Measurements from ENCODE around the gene PAPPA. TPM values are rescaled to one million over a fixed set of nuclear protein-coding genes. Genes with fewer than 3 reads are reported as not detected.

Gene PAPPA
- total and polyA plus RNA-seq, 4 experiments from 2014 or later, result not detected

DNA sequence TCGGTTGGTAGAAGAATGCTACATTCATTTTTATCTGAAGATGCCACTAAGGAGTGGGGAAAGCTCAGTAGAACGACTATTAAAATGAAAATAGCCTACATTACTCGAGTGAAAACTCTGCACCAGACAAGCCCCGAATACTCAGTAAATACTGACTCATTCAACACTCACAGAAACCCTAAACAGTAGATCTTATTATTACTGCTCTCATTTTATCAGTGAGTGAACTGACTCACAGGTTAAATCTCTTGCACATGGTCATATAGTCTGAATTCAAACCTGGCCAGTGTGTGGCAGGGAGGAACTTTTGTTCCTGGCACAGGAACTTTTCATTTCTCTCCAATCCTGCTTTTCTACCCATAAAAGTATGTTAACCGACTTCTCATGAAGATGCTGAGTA is 9.6 kb upstream of the PAPPA start:
- H3K4me1 Mint-ChIP-seq, result no peaks in the 10 kb centered on the region
- H3K27ac ChIP-seq (ENCODE audit: low read depth, low read length), result no peak overlapping the region
- no peak overlapping the region for H3K27ac Mint-ChIP-seq
- CTCF ChIA-PET (ENCODE audit: partially characterized antibody), result no interaction called here
- H3K27me3 ChIP-seq (ENCODE audit: insufficient read depth, low read length), result no peaks in the 10 kb centered on the region
- intact Hi-C loops (cut with micrococcal nuclease), result no loop called here
- no peaks in the 10 kb centered on the region for H3K9me3 ChIP-seq (ENCODE audit: control insufficient read depth in 1 of 2, low read length in 2 of 2)
- peaks cover 0 to 2% of the 10 kb centered on the region in 2 donors for H3K27me3 Mint-ChIP-seq
- no peaks in the 10 kb centered on the region for H3K4me1 ChIP-seq (ENCODE audit: insufficient read depth, low read length)
- H3K36me3 ChIP-seq (ENCODE audit: insufficient read depth, low read length), result no peaks in the 10 kb centered on the region
- no peak for DNase-seq
- H3K36me3 Mint-ChIP-seq, result no peaks in the 10 kb centered on the region
- POLR2A ChIA-PET (ENCODE audit: partially characterized antibody), result no interaction called here
- no peak overlapping the region for H3K4me3 ChIP-seq (ENCODE audit: low read length in 2 of 2)
- no peak overlapping the region for H3K4me3 Mint-ChIP-seq
- H3K9me3 Mint-ChIP-seq, result peaks cover 0 to 9% (median 2%) of the 10 kb centered on the region in 8 donors

DNA sequence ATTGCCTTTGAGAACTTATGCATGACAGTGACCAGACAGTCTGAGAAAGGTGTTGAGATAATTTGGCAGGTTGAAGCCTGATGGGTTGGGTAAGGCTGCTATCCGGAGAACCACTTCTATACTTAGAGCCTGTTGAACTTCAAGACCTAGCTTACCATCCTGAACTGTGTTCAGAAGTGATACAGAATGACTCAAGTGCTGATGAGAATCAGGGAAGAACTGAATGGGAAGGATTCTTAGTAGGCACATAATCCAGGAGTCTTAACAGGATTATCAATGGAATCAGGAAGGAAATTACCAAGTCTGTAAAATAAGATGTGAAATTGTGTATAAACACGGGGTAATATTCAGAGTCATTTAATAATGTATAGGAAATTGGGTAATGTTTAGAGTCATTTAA is 9.0 kb upstream of the PAPPA start:
- H3K27me3 ChIP-seq (ENCODE audit: insufficient read depth, low read length), result no peaks in the 10 kb centered on the region
- intact Hi-C loops (cut with micrococcal nuclease), result no loop called here
- no peak overlapping the region for H3K4me3 ChIP-seq (ENCODE audit: low read length in 2 of 2)
- Mint-ChIP-seq H3K27ac (no peak overlapping the region), H3K4me3 (no peak overlapping the region), H3K27me3 (peaks cover 0 to 2% of the 10 kb centered on the region in 2 donors), H3K36me3 (no peaks in the 10 kb centered on the region), H3K9me3 (peaks cover 0 to 5% (median 0%) of the 10 kb centered on the region in 8 donors), H3K4me1 (no peaks in the 10 kb centered on the region)
- H3K27ac ChIP-seq (ENCODE audit: low read depth, low read length), result no peak overlapping the region
- POLR2A ChIA-PET (ENCODE audit: partially characterized antibody), result no interaction called here
- no peaks in the 10 kb centered on the region for H3K36me3 ChIP-seq (ENCODE audit: insufficient read depth, low read length)
- H3K9me3 ChIP-seq (ENCODE audit: control insufficient read depth in 1 of 2, low read length in 2 of 2), result no peaks in the 10 kb centered on the region
- CTCF ChIA-PET (ENCODE audit: partially characterized antibody), result no interaction called here
- no peaks in the 10 kb centered on the region for H3K4me1 ChIP-seq (ENCODE audit: insufficient read depth, low read length)
- DNase-seq, result no peak

DNA sequence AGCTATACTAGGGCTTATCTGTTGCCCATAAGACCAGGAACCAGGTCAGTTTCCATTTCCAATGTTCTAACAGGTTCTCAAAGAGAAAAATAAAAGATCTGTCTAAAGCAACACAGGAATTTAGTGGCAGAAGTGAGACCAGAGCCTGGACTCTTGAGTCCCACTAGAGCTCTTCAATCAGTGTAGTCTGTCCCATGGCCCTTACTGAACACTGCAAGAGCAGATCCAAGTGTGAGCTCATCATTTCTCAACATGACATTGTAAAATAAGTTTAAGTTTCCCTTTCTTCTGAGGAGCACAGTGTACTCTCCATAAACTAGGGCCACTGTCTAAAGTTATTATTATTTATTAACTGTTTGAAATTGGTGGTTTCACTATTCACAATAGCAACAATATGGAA is 8.6 kb upstream of the PAPPA start:
- Histone ChIP-seq H3K4me1 (ENCODE audit: insufficient read depth, low read length) (no peaks in the 10 kb centered on the region), H3K36me3 (ENCODE audit: insufficient read depth, low read length) (no peaks in the 10 kb centered on the region), H3K27ac (ENCODE audit: low read depth, low read length) (no peak overlapping the region), H3K4me3 (ENCODE audit: low read length in 2 of 2) (no peak overlapping the region), H3K9me3 (ENCODE audit: control insufficient read depth in 1 of 2, low read length in 2 of 2) (no peaks in the 10 kb centered on the region), H3K27me3 (ENCODE audit: insufficient read depth, low read length) (no peaks in the 10 kb centered on the region)
- intact Hi-C loops (cut with micrococcal nuclease), result no loop called here
- H3K4me1 Mint-ChIP-seq, result no peaks in the 10 kb centered on the region
- H3K36me3 Mint-ChIP-seq, result no peaks in the 10 kb centered on the region
- CTCF ChIA-PET (ENCODE audit: partially characterized antibody), result no interaction called here
- peaks cover 0 to 5% (median 0%) of the 10 kb centered on the region in 8 donors for H3K9me3 Mint-ChIP-seq
- H3K27ac Mint-ChIP-seq, result no peak overlapping the region
- POLR2A ChIA-PET (ENCODE audit: partially characterized antibody), result no interaction called here
- DNase-seq, result no peak
- H3K4me3 Mint-ChIP-seq, result no peak overlapping the region
- H3K27me3 Mint-ChIP-seq, result peaks cover 2 to 3% of the 10 kb centered on the region in 2 donors

DNA sequence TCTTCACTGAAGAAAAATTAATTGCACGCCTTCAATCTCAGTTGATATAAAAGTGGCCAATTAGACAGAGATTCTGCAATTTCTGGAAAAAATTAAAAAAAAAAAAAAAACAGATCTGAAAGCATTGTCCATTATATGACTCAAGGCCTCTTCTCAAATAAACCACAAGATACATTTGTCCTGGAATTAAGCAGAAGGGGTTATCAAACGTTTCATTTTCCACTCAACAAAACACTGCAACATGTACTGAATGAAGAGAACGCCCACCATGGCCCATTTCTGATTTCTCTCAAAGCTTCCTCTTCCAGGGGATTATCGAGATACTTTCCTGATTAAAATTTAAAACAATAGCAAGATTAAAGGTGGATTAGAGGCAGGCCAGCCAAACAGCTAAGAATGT is 5.8 kb upstream of the PAPPA start:
- no peak overlapping the region for H3K4me3 ChIP-seq (ENCODE audit: low read length in 2 of 2)
- H3K4me1 Mint-ChIP-seq, result no peaks in the 10 kb centered on the region
- H3K4me1 ChIP-seq (ENCODE audit: insufficient read depth, low read length), result no peaks in the 10 kb centered on the region
- no peak overlapping the region for H3K27ac Mint-ChIP-seq
- intact Hi-C loops (cut with micrococcal nuclease), result no loop called here
- H3K9me3 Mint-ChIP-seq, result peaks cover 0 to 6% (median 0%) of the 10 kb centered on the region in 8 donors
- no peak overlapping the region for H3K4me3 Mint-ChIP-seq
- H3K9me3 ChIP-seq (ENCODE audit: control insufficient read depth in 1 of 2, low read length in 2 of 2), result no peaks in the 10 kb centered on the region
- no peaks in the 10 kb centered on the region for H3K27me3 ChIP-seq (ENCODE audit: insufficient read depth, low read length)
- DNase-seq, result no peak
- H3K27me3 Mint-ChIP-seq, result peaks cover 11 to 16% of the 10 kb centered on the region in 2 donors
- no peak overlapping the region for H3K27ac ChIP-seq (ENCODE audit: low read depth, low read length)
- CTCF ChIA-PET (ENCODE audit: partially characterized antibody), result no interaction called here
- no peaks in the 10 kb centered on the region for H3K36me3 ChIP-seq (ENCODE audit: insufficient read depth, low read length)
- no peaks in the 10 kb centered on the region for H3K36me3 Mint-ChIP-seq
- POLR2A ChIA-PET (ENCODE audit: partially characterized antibody), result no interaction called here

DNA sequence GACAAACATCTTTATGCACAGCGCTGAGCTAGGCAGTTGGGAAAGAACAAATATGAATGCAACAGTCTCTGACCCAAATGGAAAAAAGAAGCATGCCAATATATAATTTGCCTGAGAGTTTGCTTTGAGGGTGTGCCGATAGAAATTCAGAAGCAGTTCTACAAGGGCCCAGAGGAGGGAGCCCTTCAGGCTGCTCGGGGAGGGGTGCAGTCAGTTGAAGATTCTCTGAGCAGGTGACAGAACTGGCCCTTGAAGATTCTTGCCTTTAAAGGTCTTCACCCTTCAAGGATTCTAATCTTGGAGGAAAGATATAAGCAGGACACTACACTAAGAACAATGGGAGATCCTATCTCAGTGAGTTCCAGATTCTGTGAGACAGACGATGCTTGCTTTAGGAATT is 3.7 kb upstream of the PAPPA start:
- POLR2A ChIA-PET (ENCODE audit: partially characterized antibody), result no interaction called here
- intact Hi-C loops (cut with micrococcal nuclease), result no loop called here
- no peaks in the 10 kb centered on the region for H3K36me3 ChIP-seq (ENCODE audit: insufficient read depth, low read length)
- H3K4me3 ChIP-seq (ENCODE audit: low read length in 2 of 2), result no peak overlapping the region
- H3K4me1 ChIP-seq (ENCODE audit: insufficient read depth, low read length), result no peaks in the 10 kb centered on the region
- H3K27me3 Mint-ChIP-seq, result peaks cover 18 to 22% of the 10 kb centered on the region in 2 donors
- H3K4me1 Mint-ChIP-seq, result peaks cover 0 to 3% (median 1%) of the 10 kb centered on the region in 4 donors
- CTCF ChIA-PET (ENCODE audit: partially characterized antibody), result no interaction called here
- H3K27me3 ChIP-seq (ENCODE audit: insufficient read depth, low read length), result no peaks in the 10 kb centered on the region
- no peak for DNase-seq
- H3K9me3 Mint-ChIP-seq, result peaks cover 0 to 7% (median 0%) of the 10 kb centered on the region in 8 donors
- no peak overlapping the region for H3K27ac Mint-ChIP-seq
- H3K4me3 Mint-ChIP-seq, result no peak overlapping the region
- no peaks in the 10 kb centered on the region for H3K36me3 Mint-ChIP-seq
- no peak overlapping the region for H3K27ac ChIP-seq (ENCODE audit: low read depth, low read length)
- H3K9me3 ChIP-seq (ENCODE audit: control insufficient read depth in 1 of 2, low read length in 2 of 2), result no peaks in the 10 kb centered on the region

DNA sequence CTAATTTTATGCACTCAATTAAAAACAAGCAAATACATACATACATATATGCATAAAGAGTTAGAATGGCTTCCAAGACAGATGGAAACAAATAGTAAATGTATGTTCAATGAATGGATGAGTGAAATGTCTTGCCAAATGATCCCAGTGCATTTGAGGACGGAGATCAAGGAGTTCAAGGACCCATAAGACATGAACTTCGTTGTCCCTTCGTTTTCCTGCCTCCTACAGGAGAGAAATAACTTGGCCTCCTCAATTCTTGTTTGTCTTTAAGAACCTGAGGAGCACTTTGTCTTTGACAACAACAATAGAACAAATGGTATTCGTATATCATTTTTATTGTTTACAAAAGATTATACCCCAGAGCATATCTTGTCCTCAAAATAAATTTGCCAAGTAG is 2.4 kb upstream of the PAPPA start:
- H3K4me3 ChIP-seq (ENCODE audit: low read length in 2 of 2), result no peak overlapping the region
- Mint-ChIP-seq H3K4me3 (no peak overlapping the region), H3K27ac (no peak overlapping the region), H3K36me3 (no peaks in the 10 kb centered on the region), H3K27me3 (peaks cover 28 to 34% of the 10 kb centered on the region in 2 donors), H3K4me1 (peaks cover 0 to 3% (median 1%) of the 10 kb centered on the region in 4 donors), H3K9me3 (peaks cover 0 to 7% (median 0%) of the 10 kb centered on the region in 8 donors)
- H3K27me3 ChIP-seq (ENCODE audit: insufficient read depth, low read length), result no peaks in the 10 kb centered on the region
- ChIA-PET POLR2A (ENCODE audit: partially characterized antibody) (no interaction called here), CTCF (ENCODE audit: partially characterized antibody) (no interaction called here)
- no peak overlapping the region for H3K27ac ChIP-seq (ENCODE audit: low read depth, low read length)
- no peaks in the 10 kb centered on the region for H3K4me1 ChIP-seq (ENCODE audit: insufficient read depth, low read length)
- intact Hi-C loops (cut with micrococcal nuclease), result no loop called here
- DNase-seq, result no peak
- no peaks in the 10 kb centered on the region for H3K9me3 ChIP-seq (ENCODE audit: control insufficient read depth in 1 of 2, low read length in 2 of 2)
- H3K36me3 ChIP-seq (ENCODE audit: insufficient read depth, low read length), result no peaks in the 10 kb centered on the region

DNA sequence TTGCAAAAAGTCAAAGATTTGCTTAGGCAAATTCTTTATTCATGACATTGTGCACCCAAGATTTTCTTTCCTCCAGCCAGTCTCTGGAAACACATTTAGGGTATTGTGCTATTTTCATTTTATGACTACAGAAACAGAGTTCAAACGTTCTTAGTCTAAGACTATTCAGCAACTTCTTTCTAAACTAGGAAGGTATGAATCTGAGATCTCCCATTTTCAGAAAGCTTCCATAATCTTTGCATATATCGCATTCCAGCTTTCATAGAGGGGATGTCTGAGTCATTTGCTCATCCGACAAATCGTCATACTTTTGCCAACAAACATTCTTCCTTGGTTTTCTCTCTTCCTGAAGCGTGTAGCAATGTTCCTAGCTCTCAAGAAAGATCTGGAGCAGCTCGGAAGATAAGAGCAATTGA is 1.6 kb upstream of the PAPPA start:
- H3K36me3 ChIP-seq (ENCODE audit: insufficient read depth, low read length), result no peaks in the 10 kb centered on the region
- peaks cover 0 to 3% (median 1%) of the 10 kb centered on the region in 4 donors for H3K4me1 Mint-ChIP-seq
- H3K4me3 Mint-ChIP-seq, result no peak overlapping the region
- no peaks in the 10 kb centered on the region for H3K4me1 ChIP-seq (ENCODE audit: insufficient read depth, low read length)
- H3K27ac ChIP-seq (ENCODE audit: low read depth, low read length), result no peak overlapping the region
- no peak for DNase-seq
- no peaks in the 10 kb centered on the region for H3K9me3 ChIP-seq (ENCODE audit: control insufficient read depth in 1 of 2, low read length in 2 of 2)
- no peak overlapping the region for H3K27ac Mint-ChIP-seq
- peaks cover 0 to 7% (median 0%) of the 10 kb centered on the region in 8 donors for H3K9me3 Mint-ChIP-seq
- POLR2A ChIA-PET (ENCODE audit: partially characterized antibody), result no interaction called here
- no peaks in the 10 kb centered on the region for H3K36me3 Mint-ChIP-seq
- CTCF ChIA-PET (ENCODE audit: partially characterized antibody), result interaction anchor here (0.6 kb wide), 1 partner anchor 43 kb away, joined by 4 read pairs; no protein-coding TSS in a partner anchor
- peaks cover 30 to 37% of the 10 kb centered on the region in 2 donors for H3K27me3 Mint-ChIP-seq
- H3K27me3 ChIP-seq (ENCODE audit: insufficient read depth, low read length), result peaks cover 6% of the 10 kb centered on the region
- intact Hi-C loops (cut with micrococcal nuclease), result no loop called here
- no peak overlapping the region for H3K4me3 ChIP-seq (ENCODE audit: low read length in 2 of 2)

DNA sequence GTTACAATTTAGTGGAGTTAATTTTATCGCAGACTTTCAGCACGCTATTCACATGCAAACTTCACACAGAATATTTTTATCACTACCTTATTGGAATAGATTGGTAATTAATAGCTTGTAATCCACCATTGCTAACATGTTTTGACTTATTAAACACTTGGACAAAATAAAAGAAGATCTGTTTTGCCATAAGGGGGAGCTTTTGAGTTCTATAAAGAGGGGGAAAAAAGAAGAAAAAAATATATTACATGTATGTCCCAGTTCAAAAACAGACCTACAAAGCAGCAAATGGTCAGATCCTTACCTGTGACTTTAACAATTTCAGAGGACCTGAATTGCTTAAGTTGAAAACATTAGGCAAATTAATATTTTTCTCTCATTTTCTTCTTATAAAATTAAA is 1.2 kb upstream of the PAPPA start:
- peaks cover 0 to 3% (median 1%) of the 10 kb centered on the region in 4 donors for H3K4me1 Mint-ChIP-seq
- no peak overlapping the region for H3K4me3 ChIP-seq (ENCODE audit: low read length in 2 of 2)
- H3K27me3 ChIP-seq (ENCODE audit: insufficient read depth, low read length), result peaks cover 6% of the 10 kb centered on the region
- no peak overlapping the region for H3K4me3 Mint-ChIP-seq
- H3K27me3 Mint-ChIP-seq, result peaks cover 32 to 39% of the 10 kb centered on the region in 2 donors
- H3K36me3 Mint-ChIP-seq, result no peaks in the 10 kb centered on the region
- no peak overlapping the region for H3K27ac Mint-ChIP-seq
- peaks cover 0 to 7% (median 0%) of the 10 kb centered on the region in 8 donors for H3K9me3 Mint-ChIP-seq
- no peak for DNase-seq
- H3K9me3 ChIP-seq (ENCODE audit: control insufficient read depth in 1 of 2, low read length in 2 of 2), result no peaks in the 10 kb centered on the region
- CTCF ChIA-PET (ENCODE audit: partially characterized antibody), result interaction anchor here (0.6 kb wide), 1 partner anchor 43 kb away, joined by 4 read pairs; no protein-coding TSS in a partner anchor
- POLR2A ChIA-PET (ENCODE audit: partially characterized antibody), result no interaction called here
- no peaks in the 10 kb centered on the region for H3K36me3 ChIP-seq (ENCODE audit: insufficient read depth, low read length)
- no peak overlapping the region for H3K27ac ChIP-seq (ENCODE audit: low read depth, low read length)
- intact Hi-C loops (cut with micrococcal nuclease), result no loop called here
- H3K4me1 ChIP-seq (ENCODE audit: insufficient read depth, low read length), result no peaks in the 10 kb centered on the region
